ENCODE results near the gene CYP27C1. TPM values are rescaled to one million over a fixed set of nuclear protein-coding genes. Genes with fewer than 3 reads are reported as not detected.

The CYP27C1 gene
- total RNA-seq, 1 donor from 2014 or later: not detected

DNA sequence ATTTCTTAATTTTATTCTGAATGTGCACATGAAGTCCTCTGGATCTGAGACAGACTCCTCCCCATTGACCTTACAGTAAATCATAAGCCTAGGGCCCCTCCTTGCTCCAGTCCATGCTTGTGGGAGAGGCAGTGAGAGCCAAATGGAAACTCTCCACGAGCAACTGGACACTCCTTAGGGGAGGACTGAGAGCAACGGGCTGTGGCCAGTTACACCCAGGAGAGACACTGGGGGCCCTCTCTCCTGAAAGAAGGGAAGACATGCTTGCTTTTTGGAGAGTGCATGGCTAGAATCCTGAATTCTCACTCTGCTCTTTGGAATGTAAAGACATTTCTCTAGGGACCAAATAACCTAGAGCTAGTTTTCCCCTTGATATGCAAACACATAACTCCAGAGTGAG is 64.2 kb downstream of the CYP27C1 start:
- Histone ChIP-seq H3K4me3 (no peak overlapping the region), H3K27ac (no peak overlapping the region), H3K9me3 (no peaks in the 10 kb centered on the region), H3K27me3 (ENCODE audit: low read depth) (no peaks in the 10 kb centered on the region), H3K4me1 (peaks cover 5% of the 10 kb centered on the region), H3K36me3 (no peaks in the 10 kb centered on the region)
- ATAC-seq: peak; percentile 61 to 68
- DNase-seq: no peak
- intact Hi-C loops (cut with DNase I): no loop called here
- TF ChIP-seq, protein P1, sequence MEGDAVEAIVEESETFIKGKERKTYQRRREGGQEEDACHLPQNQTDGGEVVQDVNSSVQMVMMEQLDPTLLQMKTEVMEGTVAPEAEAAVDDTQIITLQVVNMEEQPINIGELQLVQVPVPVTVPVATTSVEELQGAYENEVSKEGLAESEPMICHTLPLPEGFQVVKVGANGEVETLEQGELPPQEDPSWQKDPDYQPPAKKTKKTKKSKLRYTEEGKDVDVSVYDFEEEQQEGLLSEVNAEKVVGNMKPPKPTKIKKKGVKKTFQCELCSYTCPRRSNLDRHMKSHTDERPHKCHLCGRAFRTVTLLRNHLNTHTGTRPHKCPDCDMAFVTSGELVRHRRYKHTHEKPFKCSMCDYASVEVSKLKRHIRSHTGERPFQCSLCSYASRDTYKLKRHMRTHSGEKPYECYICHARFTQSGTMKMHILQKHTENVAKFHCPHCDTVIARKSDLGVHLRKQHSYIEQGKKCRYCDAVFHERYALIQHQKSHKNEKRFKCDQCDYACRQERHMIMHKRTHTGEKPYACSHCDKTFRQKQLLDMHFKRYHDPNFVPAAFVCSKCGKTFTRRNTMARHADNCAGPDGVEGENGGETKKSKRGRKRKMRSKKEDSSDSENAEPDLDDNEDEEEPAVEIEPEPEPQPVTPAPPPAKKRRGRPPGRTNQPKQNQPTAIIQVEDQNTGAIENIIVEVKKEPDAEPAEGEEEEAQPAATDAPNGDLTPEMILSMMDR (IDR thresholded peaks at IDR 0.05): no peak

DNA sequence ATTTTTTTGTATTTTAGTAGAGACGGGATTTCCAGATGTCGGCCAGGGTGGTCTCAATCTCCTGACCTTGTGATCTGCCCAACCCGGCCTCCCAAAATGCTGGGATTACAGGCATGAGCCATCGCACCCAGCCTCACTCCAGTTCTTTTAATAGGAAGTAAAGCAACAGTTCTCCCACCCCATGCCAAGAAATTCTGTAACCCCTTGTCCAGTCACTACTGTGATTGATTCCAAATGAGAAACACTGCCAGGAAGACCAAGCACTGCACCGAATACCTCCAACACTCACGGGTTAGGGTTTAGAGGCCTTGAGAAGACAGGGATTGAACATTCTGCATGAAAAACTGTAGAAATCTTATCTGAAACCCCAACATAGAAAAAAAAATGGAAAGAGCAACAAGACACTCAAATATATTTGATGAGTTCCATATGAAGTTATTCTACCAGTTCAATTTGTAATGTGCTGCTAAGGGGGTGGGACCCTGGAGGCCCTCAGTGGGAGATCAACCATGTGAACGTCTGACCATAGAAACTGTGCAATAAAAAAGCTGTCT is 65.0 kb downstream of the CYP27C1 start:
- intact Hi-C loops (cut with DNase I): no loop called here
- Histone ChIP-seq H3K9me3 (no peaks in the 10 kb centered on the region), H3K4me1 (peaks cover 5% of the 10 kb centered on the region), H3K4me3 (no peak overlapping the region), H3K27ac (no peak overlapping the region), H3K27me3 (ENCODE audit: low read depth) (no peaks in the 10 kb centered on the region), H3K36me3 (no peaks in the 10 kb centered on the region)
- TF ChIP-seq, protein P1 (IDR thresholded peaks at IDR 0.05): no peak
- ATAC-seq (no peak), DNase-seq (no peak)

DNA sequence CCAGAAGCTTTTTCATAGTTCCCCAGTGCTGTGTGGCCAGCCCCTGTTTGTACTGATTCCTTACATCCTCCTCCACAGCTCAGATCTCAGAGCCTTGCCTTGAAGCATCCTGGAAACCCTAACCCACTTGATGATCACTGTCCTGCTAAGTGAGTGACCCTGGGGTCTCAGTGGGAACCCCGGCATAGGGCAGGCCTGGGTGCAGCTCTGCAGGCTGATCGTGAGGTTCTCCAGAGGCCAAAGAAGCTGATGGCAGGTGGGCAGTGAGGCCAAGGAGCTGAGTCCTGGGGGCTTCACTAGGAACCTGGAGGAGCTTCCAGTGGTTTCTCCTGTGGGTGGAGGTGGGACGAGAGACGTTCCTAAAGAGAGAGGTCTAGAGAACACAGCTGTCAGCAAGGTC is 65.7 kb downstream of the CYP27C1 start:
- intact Hi-C loops (cut with DNase I): no loop called here
- Histone ChIP-seq H3K4me1 (peaks cover 5% of the 10 kb centered on the region), H3K27me3 (ENCODE audit: low read depth) (no peaks in the 10 kb centered on the region), H3K9me3 (no peaks in the 10 kb centered on the region), H3K36me3 (no peaks in the 10 kb centered on the region), H3K27ac (no peak overlapping the region), H3K4me3 (no peak overlapping the region)
- ATAC-seq (no peak), DNase-seq (no peak)
- TF ChIP-seq, protein P1 (IDR thresholded peaks at IDR 0.05): no peak

DNA sequence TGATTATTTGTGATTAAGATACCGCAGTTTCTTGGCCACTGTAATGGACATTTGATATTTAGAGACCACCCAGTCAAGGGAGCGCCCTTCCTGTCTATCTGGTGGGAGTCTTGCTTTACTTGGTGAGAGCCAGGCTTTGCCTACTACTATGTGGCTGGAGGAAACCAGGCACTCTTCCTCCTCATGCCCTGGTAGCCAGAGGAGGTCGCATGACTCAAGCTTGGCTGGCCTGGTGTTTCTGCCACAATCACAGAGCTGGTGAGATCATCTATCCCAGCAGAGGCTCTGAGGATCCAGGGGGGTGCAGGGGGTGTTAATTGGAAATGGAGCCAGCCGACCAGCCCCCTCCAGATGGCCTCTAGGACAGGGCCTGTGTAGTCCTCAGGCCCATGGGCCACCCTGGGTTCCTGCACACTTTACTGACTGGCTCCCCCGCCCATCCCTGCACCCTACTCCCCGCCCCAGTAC is 66.4 kb downstream of the CYP27C1 start:
- Histone ChIP-seq H3K27ac (no peak overlapping the region), H3K4me1 (peaks cover 5% of the 10 kb centered on the region), H3K36me3 (no peaks in the 10 kb centered on the region), H3K27me3 (ENCODE audit: low read depth) (no peaks in the 10 kb centered on the region), H3K4me3 (no peak overlapping the region), H3K9me3 (no peaks in the 10 kb centered on the region)
- intact Hi-C loops (cut with DNase I): no loop called here
- peak in 1 of 2 donors; percentile 21 for ATAC-seq
- TF ChIP-seq, protein P1 (IDR thresholded peaks at IDR 0.05): no peak
- no peak for DNase-seq

DNA sequence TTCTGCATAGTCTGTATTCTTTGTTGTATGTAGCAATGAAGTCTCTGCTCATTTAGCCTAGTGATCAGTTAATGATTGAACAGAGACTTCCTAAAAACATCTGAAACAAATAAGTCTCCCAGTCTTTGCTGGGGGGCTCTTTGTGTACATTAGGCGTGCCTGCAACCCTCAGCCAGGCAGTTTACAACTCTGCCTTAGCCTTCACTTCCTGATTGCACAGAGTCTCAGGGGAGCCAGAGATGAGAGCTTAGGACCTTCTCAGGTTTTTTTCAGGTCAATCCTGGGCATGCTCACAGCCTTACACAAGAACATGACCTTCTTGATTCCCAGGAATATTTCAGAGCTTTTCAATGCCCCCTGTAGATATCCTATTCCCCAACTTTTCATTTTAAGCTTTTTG is 69.1 kb downstream of the CYP27C1 start:
- no peaks in the 10 kb centered on the region for H3K36me3 ChIP-seq
- no peak overlapping the region for H3K4me3 ChIP-seq
- no peaks in the 10 kb centered on the region for H3K9me3 ChIP-seq
- ATAC-seq: no peak
- DNase-seq: no peak
- intact Hi-C loops (cut with DNase I): no loop called here
- no peaks in the 10 kb centered on the region for H3K27me3 ChIP-seq (ENCODE audit: low read depth)
- H3K27ac ChIP-seq: no peak overlapping the region
- TF ChIP-seq, protein P1 (IDR thresholded peaks at IDR 0.05): no peak
- peaks cover 5% of the 10 kb centered on the region for H3K4me1 ChIP-seq

Data from lower lobe of right lung (tissue), 2 donors.